Progenitor cell of endocrine pancreas (in vitro differentiated cells): ENCODE data around the gene SLC41A3. TPM values are rescaled to one million over a fixed set of nuclear protein-coding genes. Genes with fewer than 3 reads are reported as not detected.

Experiments used
- DNase-seq: peaks from one replicate; pipeline ENCODE4 v3.0.0; 2021; ENCODE audit warnings: low spot score; ENCODE audit not compliant: unreplicated experiment
- H3K27ac Mint-ChIP-seq: 2 replicates; pipeline ENCODE4 v1.8.0; 2021; ENCODE audit warnings: mild to moderate bottlenecking, moderate library complexity, mixed read lengths
- H3K27me3 Mint-ChIP-seq: 2 replicates; pipeline ENCODE4 v1.8.0; 2021; ENCODE audit warnings: mixed read lengths
- H3K36me3 Mint-ChIP-seq: 2 replicates; pipeline ENCODE4 v1.8.0; 2022; ENCODE audit warnings: mixed read lengths; ENCODE audit not compliant: insufficient read depth
- H3K4me1 Mint-ChIP-seq: 2 replicates; pipeline ENCODE4 v1.8.0; 2021; ENCODE audit warnings: low read depth, mixed read lengths
- H3K4me3 Mint-ChIP-seq: 2 replicates; pipeline ENCODE4 v1.8.0; 2021; ENCODE audit warnings: low read depth, mild to moderate bottlenecking, moderate library complexity, mixed read lengths
- H3K9me3 Mint-ChIP-seq: 2 replicates; pipeline ENCODE4 v1.8.0; 2021; ENCODE audit warnings: low read depth, mixed read lengths
- total RNA-seq: library from RNA; stranded (reverse); gene quantifications from 2 replicates; pipeline ENCODE4 v1.2.1, GENCODE V29; 2021
- TF ChIP-seq, protein P1 (sequence below): fragments of 200-600 bp; sonication (generic); IDR thresholded peaks from one replicate; pipeline ENCODE4 v1.5.0; 2021; ENCODE audit warnings: antibody characterized with exemption, mild to moderate bottlenecking; ENCODE audit not compliant: unreplicated experiment

Gene SLC41A3
- total RNA-seq, 1 donor from 2014 or later, result 62.4 TPM

DNA sequence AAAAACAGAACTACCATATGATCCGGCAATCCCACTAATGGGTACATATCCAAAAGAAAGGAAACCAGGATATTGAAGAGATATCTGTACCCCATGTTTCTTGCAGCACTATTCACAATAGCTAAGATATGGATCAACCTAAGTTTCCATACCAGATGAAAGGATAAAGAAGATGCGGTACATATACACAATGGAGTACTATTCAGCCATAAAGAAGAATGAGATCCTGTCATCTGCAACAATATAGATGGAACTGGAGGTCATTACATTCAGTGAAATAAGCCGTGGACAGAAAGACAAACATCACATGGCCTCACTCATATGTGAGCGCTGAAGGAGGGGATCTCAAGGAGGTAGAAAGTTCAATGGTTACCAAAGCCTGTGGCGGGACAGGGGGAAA lies 3.0 kb downstream of the SLC41A3 start:
- no peak overlapping the region for H3K4me3 Mint-ChIP-seq
- peaks cover 7% of the 10 kb centered on the region for H3K4me1 Mint-ChIP-seq
- H3K27me3 Mint-ChIP-seq, result no peaks in the 10 kb centered on the region
- TF ChIP-seq, protein P1, sequence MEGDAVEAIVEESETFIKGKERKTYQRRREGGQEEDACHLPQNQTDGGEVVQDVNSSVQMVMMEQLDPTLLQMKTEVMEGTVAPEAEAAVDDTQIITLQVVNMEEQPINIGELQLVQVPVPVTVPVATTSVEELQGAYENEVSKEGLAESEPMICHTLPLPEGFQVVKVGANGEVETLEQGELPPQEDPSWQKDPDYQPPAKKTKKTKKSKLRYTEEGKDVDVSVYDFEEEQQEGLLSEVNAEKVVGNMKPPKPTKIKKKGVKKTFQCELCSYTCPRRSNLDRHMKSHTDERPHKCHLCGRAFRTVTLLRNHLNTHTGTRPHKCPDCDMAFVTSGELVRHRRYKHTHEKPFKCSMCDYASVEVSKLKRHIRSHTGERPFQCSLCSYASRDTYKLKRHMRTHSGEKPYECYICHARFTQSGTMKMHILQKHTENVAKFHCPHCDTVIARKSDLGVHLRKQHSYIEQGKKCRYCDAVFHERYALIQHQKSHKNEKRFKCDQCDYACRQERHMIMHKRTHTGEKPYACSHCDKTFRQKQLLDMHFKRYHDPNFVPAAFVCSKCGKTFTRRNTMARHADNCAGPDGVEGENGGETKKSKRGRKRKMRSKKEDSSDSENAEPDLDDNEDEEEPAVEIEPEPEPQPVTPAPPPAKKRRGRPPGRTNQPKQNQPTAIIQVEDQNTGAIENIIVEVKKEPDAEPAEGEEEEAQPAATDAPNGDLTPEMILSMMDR, result no peak
- H3K9me3 Mint-ChIP-seq, result peaks cover 3% of the 10 kb centered on the region
- no peak overlapping the region for H3K27ac Mint-ChIP-seq
- peaks cover 5% of the 10 kb centered on the region for H3K36me3 Mint-ChIP-seq
- DNase-seq, result no peak

DNA sequence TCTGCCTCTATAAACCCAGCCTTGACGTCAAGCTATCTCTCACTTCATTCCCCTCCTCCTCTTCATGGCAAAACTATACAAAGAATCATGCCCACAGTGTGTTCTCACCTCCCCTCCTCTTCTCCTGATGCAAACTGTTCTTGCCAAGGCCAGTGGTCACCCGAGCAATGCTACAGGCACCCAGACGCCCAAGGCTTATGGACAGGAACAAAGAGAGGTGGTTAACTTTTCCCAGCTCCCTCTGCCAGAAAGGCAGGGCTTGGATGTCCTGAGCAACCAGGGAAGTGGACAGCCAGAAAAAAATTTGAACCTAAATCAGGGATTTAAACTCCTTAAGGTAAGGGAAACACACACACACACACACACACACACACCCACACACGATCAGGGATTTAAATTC lies 5.1 kb downstream of the SLC41A3 start:
- H3K27me3 Mint-ChIP-seq, result no peaks in the 10 kb centered on the region
- peaks cover 7% of the 10 kb centered on the region for H3K9me3 Mint-ChIP-seq
- peaks cover 1% of the 10 kb centered on the region for H3K4me1 Mint-ChIP-seq
- TF ChIP-seq, protein P1, result no peak
- H3K27ac Mint-ChIP-seq, result no peak overlapping the region
- no peak overlapping the region for H3K4me3 Mint-ChIP-seq
- peaks cover 8% of the 10 kb centered on the region for H3K36me3 Mint-ChIP-seq
- no peak for DNase-seq

DNA sequence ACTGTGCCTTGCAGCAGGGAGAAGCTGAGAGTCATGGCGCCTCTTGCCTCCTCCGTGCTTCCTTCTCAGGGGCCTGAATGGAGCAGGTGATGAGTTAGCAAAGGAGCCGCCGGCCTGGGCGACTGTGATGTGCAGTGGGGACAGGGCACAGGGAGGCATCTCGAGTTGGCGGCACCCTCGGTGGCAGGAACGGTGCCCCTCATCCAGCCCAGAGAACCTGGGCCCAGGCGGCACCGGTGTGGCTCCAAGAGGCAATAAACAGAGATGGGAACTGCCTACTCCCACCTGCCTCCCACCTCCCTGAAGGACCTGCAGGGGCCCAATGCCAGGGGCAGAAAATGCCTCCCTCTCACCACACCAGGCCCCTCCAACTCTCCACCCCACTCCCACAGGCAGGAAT lies 6.2 kb downstream of the SLC41A3 start:
- H3K27ac Mint-ChIP-seq, result no peak overlapping the region
- H3K36me3 Mint-ChIP-seq, result peaks cover 11% of the 10 kb centered on the region
- no peaks in the 10 kb centered on the region for H3K27me3 Mint-ChIP-seq
- H3K4me3 Mint-ChIP-seq, result no peak overlapping the region
- TF ChIP-seq, protein P1, result no peak
- no peak for DNase-seq
- H3K4me1 Mint-ChIP-seq, result no peaks in the 10 kb centered on the region
- H3K9me3 Mint-ChIP-seq, result peaks cover 10% of the 10 kb centered on the region

DNA sequence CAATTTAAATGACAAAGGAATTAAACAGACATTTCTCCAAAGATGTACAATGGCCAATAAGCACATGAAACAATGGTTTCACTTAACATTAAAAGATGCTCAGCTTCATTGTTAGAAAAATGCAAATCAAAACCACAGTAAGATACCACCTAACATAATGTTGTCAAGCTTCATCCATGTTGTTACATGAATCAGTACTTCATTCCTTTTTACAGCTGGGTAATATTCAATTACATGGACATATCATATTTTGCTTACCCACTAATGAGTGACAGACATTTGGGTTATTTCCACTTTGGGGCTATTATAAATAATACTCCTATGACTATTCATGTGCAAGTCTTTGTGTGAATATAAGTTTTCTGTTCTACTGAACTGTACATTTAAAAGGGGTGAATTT lies 7.8 kb downstream of the SLC41A3 start:
- Mint-ChIP-seq H3K4me1 (no peaks in the 10 kb centered on the region), H3K4me3 (no peak overlapping the region), H3K27ac (no peak overlapping the region), H3K9me3 (peaks cover 17% of the 10 kb centered on the region), H3K27me3 (no peaks in the 10 kb centered on the region), H3K36me3 (peaks cover 19% of the 10 kb centered on the region)
- no peak for DNase-seq
- TF ChIP-seq, protein P1, result no peak

DNA sequence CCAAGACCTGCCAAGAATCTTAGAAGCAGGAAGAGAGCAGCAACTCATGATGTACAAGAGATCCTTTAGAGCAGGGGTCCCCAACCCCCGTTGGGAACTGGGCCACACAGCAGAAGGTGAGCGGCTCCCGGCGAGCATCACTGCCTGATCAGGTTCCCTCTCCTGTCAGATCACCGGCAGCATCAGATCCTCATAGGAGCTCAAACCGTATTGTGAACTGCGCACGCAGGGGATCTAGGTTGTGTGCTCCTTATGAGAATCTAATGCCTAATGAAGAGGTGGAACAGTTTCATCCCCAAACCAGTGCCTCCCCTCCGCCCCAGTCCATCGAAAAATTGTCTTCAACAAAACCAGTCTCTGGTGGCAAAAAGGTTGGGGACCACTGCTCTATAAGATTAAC lies 13.8 kb downstream of the SLC41A3 start:
- Mint-ChIP-seq H3K4me3 (no peak overlapping the region), H3K9me3 (peaks cover 37% of the 10 kb centered on the region), H3K27me3 (no peaks in the 10 kb centered on the region), H3K4me1 (peaks cover 5% of the 10 kb centered on the region), H3K36me3 (peaks cover 45% of the 10 kb centered on the region), H3K27ac (no peak overlapping the region)
- DNase-seq, result no peak
- TF ChIP-seq, protein P1, result no peak
